ENCODE data around the gene DSE. TPM values are rescaled to one million over a fixed set of nuclear protein-coding genes. Genes with fewer than 3 reads are reported as not detected.

The DSE gene
- 46.9 TPM for total RNA-seq

DNA sequence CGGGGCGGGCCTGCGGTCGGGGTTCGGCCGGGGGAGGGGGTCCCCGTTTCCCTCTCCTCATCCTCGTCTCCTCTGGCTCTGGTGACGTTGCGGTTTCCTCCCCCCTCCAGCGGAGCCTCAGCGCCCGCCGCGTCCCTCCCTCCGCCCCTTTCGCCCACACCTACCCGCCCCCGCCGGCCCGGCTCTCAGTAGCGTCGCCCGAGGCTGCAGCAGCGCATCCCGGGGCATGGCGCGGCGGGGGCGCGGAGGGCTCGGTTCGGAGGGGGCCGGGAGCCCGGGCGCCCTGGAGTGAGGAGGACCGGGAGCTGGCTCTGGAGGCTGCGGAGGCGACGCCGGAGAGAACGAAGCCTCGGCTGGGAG lies at the start of gene DSE:
DSE (plus strand) TSS at position 188 of the 360 bp plus-strand sequence. CDS start 28,304 bp downstream, outside the sequence.

DNA sequence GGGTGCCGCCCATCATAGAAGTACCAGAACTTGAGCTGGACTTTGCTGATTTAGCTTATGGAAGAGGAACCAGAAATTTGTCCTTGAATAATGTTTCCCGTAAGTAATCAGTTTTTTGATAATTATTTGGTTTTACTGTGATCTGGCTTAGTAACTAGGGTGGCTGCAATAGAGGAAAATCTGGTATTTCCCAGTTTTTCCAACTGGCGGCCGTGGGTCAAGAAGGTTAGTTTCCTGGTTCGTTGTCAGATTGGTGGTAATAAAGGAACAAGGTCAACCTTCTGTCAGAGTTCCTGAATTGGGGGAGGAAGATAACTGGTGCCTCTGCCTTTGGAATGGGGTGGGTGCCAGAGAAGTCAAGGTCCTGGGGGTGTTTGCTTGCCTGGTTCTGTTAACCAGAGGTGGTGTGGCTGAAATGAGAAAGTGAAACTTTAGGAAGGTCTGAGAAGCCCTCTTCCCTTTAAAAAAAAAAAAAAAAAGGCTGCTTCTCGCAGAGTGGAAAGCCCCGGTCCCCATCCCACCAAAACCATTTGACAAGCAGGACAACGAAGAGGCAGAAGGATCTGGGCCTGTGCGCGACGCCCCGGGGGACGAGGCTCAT lies 90.7 kb downstream of the DSE start, which contains the start of gene CALHM6:
CALHM6 (plus strand) TSS at position 45 of the 601 bp plus-strand sequence; CDS start at position 600, 555 bp downstream.

Other genes starting within 250 kb of the DSE start
- gene COL10A1, start 244.8 kb upstream of the DSE start, total RNA-seq: 0.82 TPM
- 32.1 TPM for gene TSPYL4, start 116.9 kb upstream of the DSE start, total RNA-seq
- 99.7 TPM for gene TSPYL1, start 91.0 kb upstream of the DSE start, total RNA-seq
- gene CALHM6, start 90.4 kb downstream of the DSE start, total RNA-seq: 4.2 TPM
- 2.2 TPM for gene CALHM5, start 140.7 kb downstream of the DSE start, total RNA-seq
- gene TRAPPC3L, start 174.7 kb downstream of the DSE start, total RNA-seq: 0.06 TPM
- gene CALHM4, start 182.8 kb downstream of the DSE start, total RNA-seq: not detected
- 16.9 TPM for gene RWDD1, start 200.6 kb downstream of the DSE start, total RNA-seq
- 1.9 TPM for gene RSPH4A, start 245.5 kb downstream of the DSE start, total RNA-seq